ENCODE data around the gene DNAAF2.

DNAAF2 gene

DNA sequence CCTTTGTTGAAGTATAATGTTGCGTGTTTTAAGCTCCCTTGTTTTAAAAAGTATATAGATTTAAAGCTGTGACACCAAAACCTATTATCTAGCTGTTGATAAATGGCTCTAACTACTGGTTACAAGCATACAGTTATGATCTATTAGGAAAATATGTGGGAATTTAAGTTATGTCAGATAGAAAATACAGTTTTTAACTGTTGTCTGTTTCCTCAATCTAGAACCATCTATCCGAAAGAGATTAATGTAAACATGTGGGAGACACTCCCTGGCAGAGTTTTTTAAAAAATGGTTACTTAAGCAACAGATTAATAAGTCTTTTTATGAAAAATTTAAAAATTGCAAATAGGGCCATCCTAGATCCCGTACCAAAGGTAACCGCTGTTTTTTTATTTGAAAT lies 22.8 kb downstream of the DNAAF2 start:
- DNase-seq (ENCODE audit: insufficient read length, low spot score) (no peak), FAIRE-seq (no peak)
- TF ChIP-seq POLR2A (IDR thresholded peaks at IDR 0.05; ENCODE audit: low read depth, low read length) (no peak), POU2F2 (IDR thresholded peaks at IDR 0.05; ENCODE audit: low read depth, low read length) (no peak), TAF1 (IDR thresholded peaks at IDR 0.05; ENCODE audit: low read depth, low read length) (no peak), PAX5 (IDR thresholded peaks at IDR 0.05; ENCODE audit: insufficient read depth, low read length, severe bottlenecking) (no peak), SPI1 (IDR thresholded peaks at IDR 0.05; ENCODE audit: low read depth, low read length) (no peak), POLR2AphosphoS5 (IDR thresholded peaks at IDR 0.05; ENCODE audit: low read depth, low read length) (no peak)

DNA sequence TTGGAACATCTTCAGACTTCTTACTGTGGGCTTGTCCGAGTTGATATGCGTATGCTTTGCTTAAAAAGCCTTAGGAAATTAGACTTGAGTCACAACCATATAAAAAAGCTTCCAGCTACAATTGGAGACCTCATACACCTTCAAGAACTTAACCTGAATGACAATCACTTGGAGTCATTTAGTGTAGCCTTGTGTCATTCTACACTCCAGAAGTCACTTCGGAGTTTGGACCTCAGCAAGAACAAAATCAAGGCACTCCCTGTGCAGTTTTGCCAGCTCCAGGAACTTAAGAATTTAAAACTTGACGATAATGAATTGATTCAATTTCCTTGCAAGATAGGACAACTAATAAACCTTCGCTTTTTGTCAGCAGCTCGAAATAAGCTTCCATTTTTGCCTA lies 27.5 kb downstream of the DNAAF2 start:
- FAIRE-seq: no peak
- no peak for DNase-seq (ENCODE audit: insufficient read length, low spot score)
- no peak for TF ChIP-seq POLR2A (IDR thresholded peaks at IDR 0.05; ENCODE audit: low read depth, low read length)
- no peak for TF ChIP-seq POU2F2 (IDR thresholded peaks at IDR 0.05; ENCODE audit: low read depth, low read length)
- no peak for TF ChIP-seq POLR2AphosphoS5 (IDR thresholded peaks at IDR 0.05; ENCODE audit: low read depth, low read length)
- no peak for TF ChIP-seq SPI1 (IDR thresholded peaks at IDR 0.05; ENCODE audit: low read depth, low read length)
- no peak for TF ChIP-seq TAF1 (IDR thresholded peaks at IDR 0.05; ENCODE audit: low read depth, low read length)
- TF ChIP-seq PAX5 (IDR thresholded peaks at IDR 0.05; ENCODE audit: insufficient read depth, low read length, severe bottlenecking): no peak

DNA sequence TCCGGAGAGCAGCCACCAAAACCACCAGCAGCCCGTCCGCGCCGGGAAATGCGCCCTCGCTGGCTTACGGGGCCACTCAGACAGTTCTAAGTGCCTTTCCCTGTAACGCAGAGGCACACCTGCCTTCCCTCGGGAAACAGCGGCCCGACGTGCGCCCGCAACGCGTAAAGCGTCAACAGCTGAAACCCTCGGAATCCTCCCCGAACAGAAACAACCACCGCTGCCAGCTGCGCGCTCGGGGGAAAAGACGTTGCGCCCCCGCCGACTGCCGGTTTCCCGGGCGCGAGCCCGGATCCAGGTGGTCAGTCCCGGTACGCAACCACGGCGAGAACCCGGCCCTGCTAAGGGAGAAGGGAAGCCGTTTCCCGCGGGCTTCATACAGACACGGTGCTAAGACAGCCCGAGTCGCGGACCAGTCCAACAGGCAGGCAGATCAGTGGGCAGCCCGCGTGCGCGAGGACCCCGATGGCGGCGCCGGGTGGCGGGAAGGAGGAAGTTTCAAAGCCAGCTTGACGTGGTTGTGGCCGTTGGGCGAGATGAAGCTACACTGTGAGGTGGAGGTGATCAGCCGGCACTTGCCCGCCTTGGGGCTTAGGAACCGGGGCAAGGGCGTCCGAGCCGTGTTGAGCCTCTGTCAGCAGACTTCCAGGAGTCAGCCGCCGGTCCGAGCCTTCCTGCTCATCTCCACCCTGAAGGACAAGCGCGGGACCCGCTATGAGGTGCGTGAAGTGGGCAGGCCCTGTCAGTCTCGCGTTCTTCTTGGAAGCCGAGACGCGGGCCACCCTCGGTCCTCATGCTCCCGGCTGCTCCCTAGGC lies 36.4 kb downstream of the DNAAF2 start, which contains the start of gene LRR1:
TSS of gene LRR1 (plus strand) at position 456 of the 816 bp plus-strand sequence. CDS start at position 537, 81 bp downstream.
- TF ChIP-seq POU2F2 (IDR thresholded peaks at IDR 0.05; ENCODE audit: low read depth, low read length) (peak; percentile 49), PAX5 (IDR thresholded peaks at IDR 0.05; ENCODE audit: insufficient read depth, low read length, severe bottlenecking) (no peak), POLR2AphosphoS5 (IDR thresholded peaks at IDR 0.05; ENCODE audit: low read depth, low read length) (peak; percentile 94), SPI1 (IDR thresholded peaks at IDR 0.05; ENCODE audit: low read depth, low read length) (no peak), TAF1 (IDR thresholded peaks at IDR 0.05; ENCODE audit: low read depth, low read length) (peak; percentile 95), POLR2A (IDR thresholded peaks at IDR 0.05; ENCODE audit: low read depth, low read length) (peak; percentile 86)
- peak; percentile 90 for FAIRE-seq
- peak; percentile 55 for DNase-seq (ENCODE audit: insufficient read length, low spot score)

DNA sequence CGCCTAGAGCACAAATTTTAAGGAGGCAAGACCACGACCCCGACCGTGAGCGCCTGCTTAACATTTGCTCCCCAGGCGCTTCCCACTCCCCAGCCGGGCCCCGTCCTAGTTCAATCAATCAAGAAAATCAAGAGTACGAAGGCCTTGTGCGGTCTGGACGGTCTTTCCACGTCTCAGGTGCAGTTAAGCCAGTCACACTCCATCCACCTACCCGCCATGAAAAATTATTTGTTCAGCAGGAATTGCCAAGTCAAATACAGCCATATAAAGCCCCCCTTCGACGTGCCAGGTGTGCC lies 36.9 kb downstream of the DNAAF2 start:
- no peak for DNase-seq (ENCODE audit: insufficient read length, low spot score)
- TF ChIP-seq POLR2A (IDR thresholded peaks at IDR 0.05; ENCODE audit: low read depth, low read length) (no peak), TAF1 (IDR thresholded peaks at IDR 0.05; ENCODE audit: low read depth, low read length) (no peak), POLR2AphosphoS5 (IDR thresholded peaks at IDR 0.05; ENCODE audit: low read depth, low read length) (no peak), PAX5 (IDR thresholded peaks at IDR 0.05; ENCODE audit: insufficient read depth, low read length, severe bottlenecking) (no peak), SPI1 (IDR thresholded peaks at IDR 0.05; ENCODE audit: low read depth, low read length) (no peak), POU2F2 (IDR thresholded peaks at IDR 0.05; ENCODE audit: low read depth, low read length) (no peak)
- no peak for FAIRE-seq

DNA sequence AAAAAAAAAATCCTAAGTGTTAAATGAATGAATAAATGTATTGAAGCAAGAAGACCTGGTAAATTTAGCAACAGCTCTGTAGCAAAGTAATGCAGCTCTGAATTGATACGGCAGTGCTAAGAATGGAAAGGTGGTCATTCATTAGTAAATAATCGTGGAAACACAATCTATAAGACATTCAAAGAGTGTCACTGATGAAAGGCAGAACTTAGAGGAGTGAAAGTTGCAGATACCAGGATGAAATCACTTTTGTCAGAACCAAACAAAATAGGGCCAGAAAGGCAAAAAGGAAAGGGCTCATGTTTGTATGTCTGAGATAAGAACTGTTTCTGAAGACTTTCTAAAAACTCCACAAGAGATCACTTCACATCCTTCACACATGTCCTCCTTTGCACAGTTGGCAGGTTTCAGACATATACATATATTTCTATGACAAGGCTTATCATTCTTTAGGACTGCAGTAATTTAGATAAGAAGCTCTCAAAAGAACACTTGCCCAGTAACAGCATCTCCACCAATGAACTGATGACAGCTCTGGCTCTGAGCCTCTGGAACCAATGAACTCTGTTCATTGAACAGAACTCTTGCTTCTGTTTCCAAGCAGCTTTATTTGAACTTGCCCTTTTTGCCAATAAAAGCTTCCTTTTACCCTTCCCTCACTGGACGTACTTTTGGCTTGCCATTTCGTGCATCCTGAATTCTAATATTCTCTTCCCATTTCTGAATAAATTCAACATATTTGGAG lies 40.5 kb downstream of the DNAAF2 start:
- TF ChIP-seq PAX5 (IDR thresholded peaks at IDR 0.05; ENCODE audit: insufficient read depth, low read length, severe bottlenecking) (no peak), POU2F2 (IDR thresholded peaks at IDR 0.05; ENCODE audit: low read depth, low read length) (no peak), TAF1 (IDR thresholded peaks at IDR 0.05; ENCODE audit: low read depth, low read length) (no peak)
- FAIRE-seq (peak; percentile 65), DNase-seq (ENCODE audit: insufficient read length, low spot score) (no peak)

DNA sequence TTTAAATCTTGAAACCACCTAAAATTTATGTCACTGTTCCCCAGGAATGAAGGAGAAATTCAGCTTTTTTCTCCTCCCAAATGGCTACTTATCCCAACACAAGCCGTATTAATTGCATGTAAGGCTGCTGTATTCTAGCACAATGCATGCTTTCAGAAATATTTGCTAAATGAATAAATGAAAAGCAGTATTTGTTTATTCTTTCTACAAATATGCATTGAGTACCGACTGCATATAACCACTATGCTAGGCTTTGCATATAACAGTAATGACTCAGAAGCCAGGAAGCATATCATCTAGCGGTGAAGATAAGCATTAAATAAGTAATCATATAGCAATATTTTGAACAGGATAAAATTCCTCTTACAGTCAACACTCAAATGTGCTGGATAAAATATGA lies 42.0 kb downstream of the DNAAF2 start:
- TF ChIP-seq POLR2A (IDR thresholded peaks at IDR 0.05; ENCODE audit: low read depth, low read length) (no peak), TAF1 (IDR thresholded peaks at IDR 0.05; ENCODE audit: low read depth, low read length) (no peak)
- FAIRE-seq: no peak
- no peak for DNase-seq (ENCODE audit: insufficient read length, low spot score)

DNA sequence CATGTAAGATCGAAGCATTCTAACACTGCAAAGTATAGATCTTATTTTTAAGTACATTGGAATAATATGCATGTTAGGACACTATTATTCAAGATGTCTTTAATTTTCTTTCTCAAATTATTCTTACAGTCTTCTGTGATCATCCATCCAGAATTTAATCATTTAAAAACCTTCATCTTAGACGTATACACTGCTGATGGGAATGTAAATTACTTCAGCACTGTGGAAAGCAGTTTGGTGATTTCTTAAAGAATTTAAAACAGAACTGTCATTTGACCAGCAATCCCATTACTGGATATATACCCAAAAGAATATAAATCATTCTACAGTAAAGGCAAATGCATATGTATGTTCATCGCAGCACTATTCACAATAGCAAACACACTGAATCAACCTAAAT lies 45.7 kb downstream of the DNAAF2 start:
- no peak for TF ChIP-seq POLR2A (IDR thresholded peaks at IDR 0.05; ENCODE audit: low read depth, low read length)
- no peak for TF ChIP-seq SPI1 (IDR thresholded peaks at IDR 0.05; ENCODE audit: low read depth, low read length)
- TF ChIP-seq POU2F2 (IDR thresholded peaks at IDR 0.05; ENCODE audit: low read depth, low read length): no peak
- no peak for TF ChIP-seq POLR2AphosphoS5 (IDR thresholded peaks at IDR 0.05; ENCODE audit: low read depth, low read length)
- no peak for TF ChIP-seq TAF1 (IDR thresholded peaks at IDR 0.05; ENCODE audit: low read depth, low read length)
- no peak for TF ChIP-seq PAX5 (IDR thresholded peaks at IDR 0.05; ENCODE audit: insufficient read depth, low read length, severe bottlenecking)
- FAIRE-seq (no peak), DNase-seq (ENCODE audit: insufficient read length, low spot score) (no peak)

DNA sequence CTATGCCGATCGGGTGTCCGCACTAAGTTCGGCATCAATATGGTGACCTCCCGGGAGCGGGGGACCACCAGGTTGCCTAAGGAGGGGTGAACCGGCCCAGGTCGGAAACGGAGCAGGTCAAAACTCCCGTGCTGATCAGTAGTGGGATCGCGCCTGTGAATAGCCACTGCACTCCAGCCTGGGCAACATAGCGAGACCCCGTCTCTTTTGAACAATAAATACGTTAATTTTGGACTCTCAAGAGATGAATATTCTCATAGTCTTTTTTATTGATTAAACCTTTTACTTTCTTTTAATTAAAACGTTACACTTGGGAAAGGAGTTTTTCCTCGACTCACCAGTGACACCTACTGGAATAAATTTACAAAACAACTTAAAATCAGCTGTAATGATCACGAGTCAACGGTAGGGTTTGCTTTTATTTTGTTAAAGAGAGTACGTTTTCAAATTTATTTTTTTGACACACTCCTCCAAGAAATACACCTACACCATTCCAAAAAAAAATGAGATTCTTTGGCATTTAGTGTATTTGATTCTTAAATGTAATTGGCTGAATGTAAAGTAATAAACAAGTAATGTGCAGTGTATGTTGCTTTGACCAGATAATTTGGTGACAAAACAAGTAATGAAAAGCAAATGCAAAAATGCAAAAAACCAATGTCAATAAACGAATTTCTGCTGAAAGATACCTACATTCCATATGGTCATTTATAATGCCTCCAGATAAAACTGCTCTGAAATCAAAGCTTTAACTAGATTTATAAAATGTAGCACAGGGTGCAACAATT lies 48.2 kb downstream of the DNAAF2 start:
- TF ChIP-seq POU2F2 (IDR thresholded peaks at IDR 0.05; ENCODE audit: low read depth, low read length) (no peak), SPI1 (IDR thresholded peaks at IDR 0.05; ENCODE audit: low read depth, low read length) (no peak), TAF1 (IDR thresholded peaks at IDR 0.05; ENCODE audit: low read depth, low read length) (no peak), PAX5 (IDR thresholded peaks at IDR 0.05; ENCODE audit: insufficient read depth, low read length, severe bottlenecking) (no peak), POLR2AphosphoS5 (IDR thresholded peaks at IDR 0.05; ENCODE audit: low read depth, low read length) (no peak)
- FAIRE-seq (no peak), DNase-seq (ENCODE audit: insufficient read length, low spot score) (no peak)
